ENCODE data around the gene NTRK2. TPM values are rescaled to one million over a fixed set of nuclear protein-coding genes. Genes with fewer than 3 reads are reported as not detected.

The NTRK2 gene
- total and polyA plus RNA-seq, 4 experiments from 2014 or later: 0.11 to 0.18 (median 0.12) TPM; not detected in 1

DNA sequence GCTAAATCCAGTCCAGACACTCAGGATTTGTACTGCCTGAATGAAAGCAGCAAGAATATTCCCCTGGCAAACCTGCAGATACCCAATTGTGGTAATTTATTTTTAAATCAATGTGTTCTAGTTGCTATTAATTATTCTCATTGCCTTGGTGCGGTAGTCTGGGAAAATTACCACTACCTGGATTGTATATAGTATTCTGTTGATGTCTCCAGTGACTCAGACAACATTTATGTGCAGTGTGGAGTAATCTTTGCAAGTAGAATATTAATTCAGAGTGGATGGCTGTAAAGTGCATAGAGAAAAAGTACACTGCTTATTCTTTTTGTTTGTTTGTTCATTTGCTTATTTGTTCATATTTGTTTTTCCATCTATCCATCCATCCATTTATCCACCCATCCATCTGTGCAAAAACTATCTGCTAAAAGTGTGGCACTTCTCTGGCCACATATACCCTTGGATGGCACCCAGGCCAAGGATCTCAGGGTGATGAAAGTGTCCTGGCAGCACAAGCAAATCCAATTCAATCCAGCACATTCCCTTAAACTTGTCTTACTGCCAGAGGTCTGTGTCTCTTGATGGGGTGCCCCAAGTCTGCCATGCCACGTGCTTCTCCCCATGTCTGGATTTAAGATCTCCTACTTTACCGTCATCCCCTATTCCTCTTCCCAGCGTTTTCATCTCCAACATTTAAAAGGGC lies 41.3 kb downstream of the NTRK2 start:
- Histone ChIP-seq H3K9me3 (ENCODE audit: control insufficient read depth in 1 of 2, low read length in 2 of 2) (no peaks in the 10 kb centered on the region), H3K27ac (ENCODE audit: low read depth, low read length) (no peak overlapping the region), H3K4me1 (ENCODE audit: insufficient read depth, low read length) (peaks cover 13% of the 10 kb centered on the region), H3K36me3 (ENCODE audit: insufficient read depth, low read length) (no peaks in the 10 kb centered on the region), H3K4me3 (ENCODE audit: low read length in 2 of 2) (no peak overlapping the region), H3K27me3 (ENCODE audit: insufficient read depth, low read length) (no peaks in the 10 kb centered on the region)
- peak overlapping the region in 1 of 7 donors; percentile 60 for H3K27ac Mint-ChIP-seq
- H3K36me3 Mint-ChIP-seq: no peaks in the 10 kb centered on the region
- CTCF ChIA-PET (ENCODE audit: partially characterized antibody): no interaction called here
- no peak overlapping the region for H3K4me3 Mint-ChIP-seq
- peaks cover 0 to 1% of the 10 kb centered on the region in 2 donors for H3K27me3 Mint-ChIP-seq
- H3K9me3 Mint-ChIP-seq: no peaks in the 10 kb centered on the region
- peaks cover 11 to 26% (median 17%) of the 10 kb centered on the region in 4 donors for H3K4me1 Mint-ChIP-seq
- intact Hi-C loops (cut with micrococcal nuclease): no loop called here
- DNase-seq: no peak
- POLR2A ChIA-PET (ENCODE audit: partially characterized antibody): no interaction called here

DNA sequence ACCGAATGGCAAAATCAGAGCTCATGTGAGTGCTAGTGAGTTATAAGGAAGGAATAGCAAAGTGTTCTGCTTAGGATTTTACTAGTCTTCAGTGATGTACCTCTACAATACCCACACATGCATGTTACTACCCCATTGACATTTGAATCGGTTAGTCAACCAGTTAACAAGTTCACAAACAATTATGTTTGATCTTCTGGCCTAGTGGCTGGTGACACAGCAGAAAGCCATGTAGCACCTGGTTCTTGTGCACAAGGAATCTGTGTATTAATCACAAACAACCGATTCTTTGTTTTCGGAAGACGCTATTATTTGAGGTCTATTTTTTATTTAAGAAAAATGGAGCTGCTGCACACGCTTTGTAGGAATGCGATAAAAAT lies 41.9 kb downstream of the NTRK2 start:
- no peak for DNase-seq
- no peaks in the 10 kb centered on the region for H3K36me3 ChIP-seq (ENCODE audit: insufficient read depth, low read length)
- Mint-ChIP-seq H3K27me3 (no peaks in the 10 kb centered on the region), H3K4me1 (peaks cover 11 to 26% (median 17%) of the 10 kb centered on the region in 4 donors), H3K36me3 (no peaks in the 10 kb centered on the region), H3K4me3 (no peak overlapping the region), H3K27ac (peak overlapping the region in 1 of 7 donors; percentile 60), H3K9me3 (no peaks in the 10 kb centered on the region)
- H3K27ac ChIP-seq (ENCODE audit: low read depth, low read length): no peak overlapping the region
- peaks cover 13% of the 10 kb centered on the region for H3K4me1 ChIP-seq (ENCODE audit: insufficient read depth, low read length)
- ChIA-PET POLR2A (ENCODE audit: partially characterized antibody) (no interaction called here), CTCF (ENCODE audit: partially characterized antibody) (no interaction called here)
- no peak overlapping the region for H3K4me3 ChIP-seq (ENCODE audit: low read length in 2 of 2)
- H3K9me3 ChIP-seq (ENCODE audit: control insufficient read depth in 1 of 2, low read length in 2 of 2): no peaks in the 10 kb centered on the region
- intact Hi-C loops (cut with micrococcal nuclease): no loop called here
- H3K27me3 ChIP-seq (ENCODE audit: insufficient read depth, low read length): no peaks in the 10 kb centered on the region

- Mint-ChIP-seq H3K4me1 (peaks cover 11 to 26% (median 18%) of the 10 kb centered on the region in 4 donors), H3K9me3 (no peaks in the 10 kb centered on the region), H3K36me3 (no peaks in the 10 kb centered on the region), H3K27me3 (no peaks in the 10 kb centered on the region), H3K4me3 (no peak overlapping the region), H3K27ac (no peak overlapping the region)
- H3K27ac ChIP-seq (ENCODE audit: low read depth, low read length): no peak overlapping the region
- DNase-seq: no peak
- H3K4me3 ChIP-seq (ENCODE audit: low read length in 2 of 2): no peak overlapping the region
- intact Hi-C loops (cut with micrococcal nuclease): no loop called here
- ChIA-PET POLR2A (ENCODE audit: partially characterized antibody) (no interaction called here), CTCF (ENCODE audit: partially characterized antibody) (no interaction called here)
- no peaks in the 10 kb centered on the region for H3K27me3 ChIP-seq (ENCODE audit: insufficient read depth, low read length)
- no peaks in the 10 kb centered on the region for H3K36me3 ChIP-seq (ENCODE audit: insufficient read depth, low read length)
- peaks cover 13% of the 10 kb centered on the region for H3K4me1 ChIP-seq (ENCODE audit: insufficient read depth, low read length)
- H3K9me3 ChIP-seq (ENCODE audit: control insufficient read depth in 1 of 2, low read length in 2 of 2): no peaks in the 10 kb centered on the region
Observed at GRCh38 chr9:84711936-84712335, 42.4 kb downstream of the NTRK2 start.

DNA sequence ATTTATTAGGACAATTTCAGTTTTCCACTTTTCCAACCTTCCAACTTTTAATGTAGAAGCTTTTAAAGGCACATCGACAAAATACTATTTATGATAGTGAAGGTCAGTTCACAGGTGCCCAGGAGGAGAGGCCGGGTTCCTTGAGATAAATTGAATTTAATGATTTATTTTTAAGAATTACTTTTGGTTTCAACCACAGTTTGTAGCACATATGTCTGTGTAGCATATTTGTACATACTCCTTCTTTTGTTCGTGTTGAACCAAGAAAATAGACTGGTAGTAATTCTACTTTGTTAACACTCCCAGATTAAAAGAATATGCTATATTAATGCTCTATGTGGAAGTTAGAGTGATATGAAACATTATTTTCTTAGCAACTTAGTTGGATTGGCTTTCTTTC lies 46.7 kb downstream of the NTRK2 start:
- no peak overlapping the region for H3K27ac Mint-ChIP-seq
- H3K4me3 Mint-ChIP-seq: no peak overlapping the region
- no peaks in the 10 kb centered on the region for H3K9me3 ChIP-seq (ENCODE audit: control insufficient read depth in 1 of 2, low read length in 2 of 2)
- H3K27ac ChIP-seq (ENCODE audit: low read depth, low read length): no peak overlapping the region
- no peaks in the 10 kb centered on the region for H3K36me3 ChIP-seq (ENCODE audit: insufficient read depth, low read length)
- POLR2A ChIA-PET (ENCODE audit: partially characterized antibody): no interaction called here
- H3K4me1 ChIP-seq (ENCODE audit: insufficient read depth, low read length): no peaks in the 10 kb centered on the region
- intact Hi-C loops (cut with micrococcal nuclease): no loop called here
- H3K4me1 Mint-ChIP-seq: peaks cover 0 to 2% (median 1%) of the 10 kb centered on the region in 4 donors
- H3K27me3 ChIP-seq (ENCODE audit: insufficient read depth, low read length): no peaks in the 10 kb centered on the region
- peaks cover 0 to 8% (median 3%) of the 10 kb centered on the region in 8 donors for H3K9me3 Mint-ChIP-seq
- DNase-seq: no peak
- CTCF ChIA-PET (ENCODE audit: partially characterized antibody): no interaction called here
- H3K27me3 Mint-ChIP-seq: no peaks in the 10 kb centered on the region
- H3K36me3 Mint-ChIP-seq: no peaks in the 10 kb centered on the region
- H3K4me3 ChIP-seq (ENCODE audit: low read length in 2 of 2): no peak overlapping the region

GRCh38 chr9:84718476-84718875 lies 48.9 kb downstream of the NTRK2 start:
- H3K4me3 ChIP-seq (ENCODE audit: low read length in 2 of 2): no peak overlapping the region
- no peak overlapping the region for H3K27ac Mint-ChIP-seq
- no peak overlapping the region for H3K27ac ChIP-seq (ENCODE audit: low read depth, low read length)
- DNase-seq: no peak
- H3K36me3 Mint-ChIP-seq: no peaks in the 10 kb centered on the region
- ChIA-PET CTCF (ENCODE audit: partially characterized antibody) (interaction anchor here (1.2 kb wide), 1 partner anchor 22 kb away, joined by 4 read pairs; no protein-coding TSS in a partner anchor), POLR2A (ENCODE audit: partially characterized antibody) (no interaction called here)
- no peaks in the 10 kb centered on the region for H3K27me3 Mint-ChIP-seq
- no peak overlapping the region for H3K4me3 Mint-ChIP-seq
- H3K9me3 ChIP-seq (ENCODE audit: control insufficient read depth in 1 of 2, low read length in 2 of 2): no peaks in the 10 kb centered on the region
- no peaks in the 10 kb centered on the region for H3K4me1 ChIP-seq (ENCODE audit: insufficient read depth, low read length)
- H3K4me1 Mint-ChIP-seq: peaks cover 0 to 2% (median 0%) of the 10 kb centered on the region in 4 donors
- intact Hi-C loops (cut with micrococcal nuclease): no loop called here
- peaks cover 0 to 8% (median 3%) of the 10 kb centered on the region in 8 donors for H3K9me3 Mint-ChIP-seq
- H3K36me3 ChIP-seq (ENCODE audit: insufficient read depth, low read length): no peaks in the 10 kb centered on the region
- H3K27me3 ChIP-seq (ENCODE audit: insufficient read depth, low read length): no peaks in the 10 kb centered on the region

DNA sequence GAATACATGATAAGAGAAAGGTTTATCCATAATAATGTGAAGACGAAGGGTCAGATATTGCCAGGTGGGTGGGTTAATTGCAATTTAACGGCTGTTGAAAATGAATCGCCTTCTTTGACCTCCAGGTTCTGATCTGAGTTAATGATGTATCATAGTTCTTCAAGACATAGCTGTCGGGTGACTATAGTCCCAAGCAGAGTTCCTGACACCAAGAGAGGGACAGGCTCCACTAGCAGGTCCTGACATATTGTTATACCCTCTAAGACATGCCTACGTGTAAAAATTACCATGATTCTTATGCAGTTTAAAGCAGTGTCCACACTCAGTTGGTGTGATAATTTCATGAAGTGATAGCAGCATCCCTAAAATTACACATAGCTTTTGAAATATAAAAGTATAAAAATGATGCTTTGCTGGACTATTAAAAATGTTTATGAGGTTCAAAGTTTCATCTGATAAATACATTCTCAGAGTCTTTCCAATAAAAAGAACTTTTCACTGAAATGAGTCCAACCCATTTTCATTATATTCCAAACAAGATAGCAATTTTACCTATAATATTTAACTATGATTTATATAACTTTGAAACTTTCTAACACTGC lies 53.0 kb downstream of the NTRK2 start:
- intact Hi-C loops (cut with micrococcal nuclease): no loop called here
- Mint-ChIP-seq H3K27me3 (no peaks in the 10 kb centered on the region), H3K27ac (no peak overlapping the region), H3K9me3 (peaks cover 0 to 8% (median 3%) of the 10 kb centered on the region in 8 donors), H3K36me3 (no peaks in the 10 kb centered on the region), H3K4me1 (no peaks in the 10 kb centered on the region), H3K4me3 (no peak overlapping the region)
- no peak overlapping the region for H3K27ac ChIP-seq (ENCODE audit: low read depth, low read length)
- POLR2A ChIA-PET (ENCODE audit: partially characterized antibody): no interaction called here
- CTCF ChIA-PET (ENCODE audit: partially characterized antibody): no interaction called here
- H3K36me3 ChIP-seq (ENCODE audit: insufficient read depth, low read length): no peaks in the 10 kb centered on the region
- no peak for DNase-seq
- no peaks in the 10 kb centered on the region for H3K9me3 ChIP-seq (ENCODE audit: control insufficient read depth in 1 of 2, low read length in 2 of 2)
- H3K4me1 ChIP-seq (ENCODE audit: insufficient read depth, low read length): no peaks in the 10 kb centered on the region
- H3K27me3 ChIP-seq (ENCODE audit: insufficient read depth, low read length): no peaks in the 10 kb centered on the region
- no peak overlapping the region for H3K4me3 ChIP-seq (ENCODE audit: low read length in 2 of 2)

DNA sequence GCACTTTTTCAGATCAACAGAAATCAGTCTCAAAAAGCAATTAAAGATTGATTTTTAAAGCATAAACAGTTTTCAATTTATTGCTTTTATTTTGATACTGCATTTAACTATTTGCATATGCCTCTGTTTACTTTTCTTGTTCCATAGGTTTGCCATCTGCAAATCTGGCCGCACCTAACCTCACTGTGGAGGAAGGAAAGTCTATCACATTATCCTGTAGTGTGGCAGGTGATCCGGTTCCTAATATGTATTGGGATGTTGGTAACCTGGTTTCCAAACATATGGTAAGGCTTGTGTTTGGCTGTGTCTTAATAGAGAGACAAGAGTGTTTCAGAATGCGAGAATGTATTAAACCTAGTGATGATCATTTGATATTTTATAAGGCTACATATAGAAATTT lies 53.9 kb downstream of the NTRK2 start:
- Mint-ChIP-seq H3K4me3 (no peak overlapping the region), H3K27ac (no peak overlapping the region), H3K27me3 (no peaks in the 10 kb centered on the region), H3K4me1 (no peaks in the 10 kb centered on the region), H3K9me3 (peaks cover 0 to 8% (median 3%) of the 10 kb centered on the region in 8 donors), H3K36me3 (no peaks in the 10 kb centered on the region)
- ChIA-PET CTCF (ENCODE audit: partially characterized antibody) (no interaction called here), POLR2A (ENCODE audit: partially characterized antibody) (no interaction called here)
- H3K9me3 ChIP-seq (ENCODE audit: control insufficient read depth in 1 of 2, low read length in 2 of 2): no peaks in the 10 kb centered on the region
- H3K36me3 ChIP-seq (ENCODE audit: insufficient read depth, low read length): no peaks in the 10 kb centered on the region
- no peaks in the 10 kb centered on the region for H3K4me1 ChIP-seq (ENCODE audit: insufficient read depth, low read length)
- DNase-seq: no peak
- no peak overlapping the region for H3K27ac ChIP-seq (ENCODE audit: low read depth, low read length)
- intact Hi-C loops (cut with micrococcal nuclease): no loop called here
- H3K27me3 ChIP-seq (ENCODE audit: insufficient read depth, low read length): no peaks in the 10 kb centered on the region
- no peak overlapping the region for H3K4me3 ChIP-seq (ENCODE audit: low read length in 2 of 2)

All from CD4-positive, alpha-beta memory T cell (primary cell).